ENCODE measurements around the gene ABCG8. TPM values are rescaled to one million over a fixed set of nuclear protein-coding genes. Genes with fewer than 3 reads are reported as not detected.

The ABCG8 gene
- total and polyA plus RNA-seq, 2 donors (not counting 1 experiment from before 2014, with no cell fraction given): not detected

DNA sequence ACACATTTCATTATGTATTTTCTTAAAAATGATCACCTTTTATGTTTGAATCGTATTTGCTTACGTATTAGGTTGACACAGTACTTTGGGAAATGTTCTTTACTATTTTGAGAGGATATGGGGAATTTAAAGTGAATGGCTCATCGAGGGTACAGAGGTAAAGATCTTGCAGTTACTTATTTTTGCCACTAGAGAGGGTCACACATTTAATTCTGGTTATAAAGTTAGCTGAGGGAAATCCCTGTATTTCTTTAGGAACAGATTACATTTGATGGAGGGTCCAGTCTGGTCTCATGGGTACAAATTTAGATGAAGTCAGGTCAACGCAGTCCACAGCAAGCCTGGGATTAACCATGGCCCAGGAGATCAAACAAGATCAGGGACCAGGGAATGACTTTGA, 40.5 kb upstream of the ABCG8 start:
- H3K36me3 ChIP-seq (replicated peaks in 1 of 2; ENCODE audit: control extremely low read depth in 1 of 2, control insufficient read depth in 1 of 2, extremely low read depth in 1 of 2, insufficient read depth in 2 of 2, low read length in 1 of 2): no peaks in the 10 kb centered on the region
- TF ChIP-seq, protein P1, sequence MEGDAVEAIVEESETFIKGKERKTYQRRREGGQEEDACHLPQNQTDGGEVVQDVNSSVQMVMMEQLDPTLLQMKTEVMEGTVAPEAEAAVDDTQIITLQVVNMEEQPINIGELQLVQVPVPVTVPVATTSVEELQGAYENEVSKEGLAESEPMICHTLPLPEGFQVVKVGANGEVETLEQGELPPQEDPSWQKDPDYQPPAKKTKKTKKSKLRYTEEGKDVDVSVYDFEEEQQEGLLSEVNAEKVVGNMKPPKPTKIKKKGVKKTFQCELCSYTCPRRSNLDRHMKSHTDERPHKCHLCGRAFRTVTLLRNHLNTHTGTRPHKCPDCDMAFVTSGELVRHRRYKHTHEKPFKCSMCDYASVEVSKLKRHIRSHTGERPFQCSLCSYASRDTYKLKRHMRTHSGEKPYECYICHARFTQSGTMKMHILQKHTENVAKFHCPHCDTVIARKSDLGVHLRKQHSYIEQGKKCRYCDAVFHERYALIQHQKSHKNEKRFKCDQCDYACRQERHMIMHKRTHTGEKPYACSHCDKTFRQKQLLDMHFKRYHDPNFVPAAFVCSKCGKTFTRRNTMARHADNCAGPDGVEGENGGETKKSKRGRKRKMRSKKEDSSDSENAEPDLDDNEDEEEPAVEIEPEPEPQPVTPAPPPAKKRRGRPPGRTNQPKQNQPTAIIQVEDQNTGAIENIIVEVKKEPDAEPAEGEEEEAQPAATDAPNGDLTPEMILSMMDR (IDR thresholded peaks at IDR 0.05): no peak
- TF ChIP-seq EZH2 (IDR thresholded peaks at IDR 0.05; ENCODE audit: borderline replicate concordance, insufficient read depth, low read depth, low read length, poor library complexity, severe bottlenecking): no peak
- no peak overlapping the region for H2AFZ ChIP-seq (ENCODE audit: insufficient read depth, low read depth, low read length, poor library complexity, severe bottlenecking)
- H3K9me3 Mint-ChIP-seq (ENCODE audit: insufficient read depth): no peaks in the 10 kb centered on the region
- H3K4me2 ChIP-seq (replicated peaks; ENCODE audit: low read depth, low read length, poor library complexity, severe bottlenecking): no peak overlapping the region
- ChIA-PET CTCF (interaction anchor here (0.5 kb wide), 1 partner anchor 162 kb away, joined by 4 read pairs; no protein-coding TSS in a partner anchor), POLR2A (no interaction called here)
- H3K27ac ChIP-seq (ENCODE audit: low read length in 2 of 2): no peak overlapping the region
- H3K4me1 ChIP-seq (ENCODE audit: control insufficient read depth in 2 of 2, insufficient read depth in 2 of 2, low read length in 2 of 2): no peaks in the 10 kb centered on the region
- 83% methylated on average over 2 of the region's 4 CpGs for WGBS (ENCODE audit: insufficient coverage)
- no peaks in the 10 kb centered on the region for H4K20me1 ChIP-seq (ENCODE audit: control insufficient read depth, insufficient read depth, low read length, poor library complexity, severe bottlenecking)
- no peak overlapping the region for H3K27ac Mint-ChIP-seq
- ATAC-seq (ENCODE audit: low read depth) (no peak), DNase-seq (no peak)
- intact Hi-C loops (cut with micrococcal nuclease): no loop called here
- H3K9me3 ChIP-seq (ENCODE audit: control extremely low read depth in 1 of 3, control insufficient read depth in 2 of 3, insufficient read depth in 1 of 3, low read length in 2 of 3): no peaks in the 10 kb centered on the region
- no peaks in the 10 kb centered on the region for H3K4me1 Mint-ChIP-seq
- no peaks in the 10 kb centered on the region for H3K79me2 ChIP-seq (ENCODE audit: control insufficient read depth, insufficient read depth, low read length)
- no peaks in the 10 kb centered on the region for H3K27me3 ChIP-seq (replicated peaks in 1 of 4; ENCODE audit: control extremely low read depth in 1 of 4, control insufficient read depth in 3 of 4, insufficient read depth in 4 of 4, low read length in 3 of 4)
- no peaks in the 10 kb centered on the region for H3K27me3 Mint-ChIP-seq
- H3K4me3 ChIP-seq (ENCODE audit: control extremely low read depth in 1 of 5, extremely low read depth in 1 of 5, insufficient read depth in 1 of 5, low read depth in 2 of 5, low read length in 4 of 5): no peak overlapping the region
- no peak overlapping the region for H3K4me3 Mint-ChIP-seq
- no peak overlapping the region for H3K9ac ChIP-seq (ENCODE audit: low read length)

DNA sequence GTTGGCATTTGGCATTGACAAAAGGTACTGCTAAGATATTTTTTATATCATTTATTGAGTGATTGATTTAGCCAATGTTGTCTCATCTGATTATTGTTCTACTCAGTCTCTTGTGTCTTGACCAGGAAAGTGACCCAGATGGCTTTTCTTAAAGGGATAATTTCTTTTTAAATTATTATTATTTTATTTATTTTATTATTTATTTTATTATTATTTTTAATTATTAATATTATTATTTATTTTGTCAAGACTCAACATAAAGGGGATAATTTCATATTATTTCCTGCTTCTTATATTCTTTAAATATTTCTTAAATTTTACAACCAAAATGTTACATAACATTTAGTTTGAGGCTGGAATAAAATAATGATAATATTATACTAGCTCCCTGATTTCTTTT, 37.9 kb upstream of the ABCG8 start:
- ATAC-seq (ENCODE audit: low read depth): no peak
- ChIA-PET CTCF (no interaction called here), POLR2A (no interaction called here)
- H3K27me3 ChIP-seq (replicated peaks in 1 of 4; ENCODE audit: control extremely low read depth in 1 of 4, control insufficient read depth in 3 of 4, insufficient read depth in 4 of 4, low read length in 3 of 4): no peaks in the 10 kb centered on the region
- no peaks in the 10 kb centered on the region for H3K27me3 Mint-ChIP-seq
- no peak overlapping the region for H3K27ac ChIP-seq (ENCODE audit: low read length in 2 of 2)
- peaks cover 0 to 2% of the 10 kb centered on the region in 2 experiments for H3K36me3 ChIP-seq (replicated peaks in 1 of 2; ENCODE audit: control extremely low read depth in 1 of 2, control insufficient read depth in 1 of 2, extremely low read depth in 1 of 2, insufficient read depth in 2 of 2, low read length in 1 of 2)
- no peak overlapping the region for H2AFZ ChIP-seq (ENCODE audit: insufficient read depth, low read depth, low read length, poor library complexity, severe bottlenecking)
- H3K4me1 Mint-ChIP-seq: no peaks in the 10 kb centered on the region
- intact Hi-C loops (cut with micrococcal nuclease): no loop called here
- H3K4me2 ChIP-seq (replicated peaks; ENCODE audit: low read depth, low read length, poor library complexity, severe bottlenecking): no peak overlapping the region
- no peaks in the 10 kb centered on the region for H3K9me3 Mint-ChIP-seq (ENCODE audit: insufficient read depth)
- TF ChIP-seq, protein P1 (IDR thresholded peaks at IDR 0.05): no peak
- TF ChIP-seq EZH2 (IDR thresholded peaks at IDR 0.05; ENCODE audit: borderline replicate concordance, insufficient read depth, low read depth, low read length, poor library complexity, severe bottlenecking): no peak
- no peak for DNase-seq
- H3K9me3 ChIP-seq (ENCODE audit: control extremely low read depth in 1 of 3, control insufficient read depth in 2 of 3, insufficient read depth in 1 of 3, low read length in 2 of 3): no peaks in the 10 kb centered on the region
- H3K4me3 ChIP-seq (ENCODE audit: control extremely low read depth in 1 of 5, extremely low read depth in 1 of 5, insufficient read depth in 1 of 5, low read depth in 2 of 5, low read length in 4 of 5): no peak overlapping the region
- H3K4me1 ChIP-seq (ENCODE audit: control insufficient read depth in 2 of 2, insufficient read depth in 2 of 2, low read length in 2 of 2): no peaks in the 10 kb centered on the region
- no peaks in the 10 kb centered on the region for H3K79me2 ChIP-seq (ENCODE audit: control insufficient read depth, insufficient read depth, low read length)
- no peak overlapping the region for H3K4me3 Mint-ChIP-seq
- no peak overlapping the region for H3K9ac ChIP-seq (ENCODE audit: low read length)
- no peaks in the 10 kb centered on the region for H4K20me1 ChIP-seq (ENCODE audit: control insufficient read depth, insufficient read depth, low read length, poor library complexity, severe bottlenecking)
- no peak overlapping the region for H3K27ac Mint-ChIP-seq

Measured in B cell (primary cell).